BE2C (cell line): ENCODE measurements around the gene ZNF277. TPM values are rescaled to one million over a fixed set of nuclear protein-coding genes. Genes with fewer than 3 reads are reported as not detected.
A peak's percentile ranks its signal among the peaks of the same experiment; 100 is the strongest.

Experiments used
- DNase-seq: peaks from one replicate; pipeline ENCODE4 v3.0.0-alpha.2; 2020
- H3K27me3 ChIP-seq: fragments of 250-450 bp; sonication (Bioruptor Pico); 2 replicates; pipeline ENCODE4 v1.5.1; 2020; ENCODE audit warnings: mild to moderate bottlenecking
- H3K36me3 ChIP-seq: fragments of 250-450 bp; sonication (Bioruptor Pico); 2 replicates; pipeline ENCODE4 v1.5.1; 2020; ENCODE audit warnings: mild to moderate bottlenecking
- H3K4me1 ChIP-seq: fragments of 250-450 bp; sonication (Bioruptor Pico); 2 replicates; pipeline ENCODE4 v1.5.1; 2020
- H3K4me3 ChIP-seq: 2 replicates; pipeline ENCODE4 v1.5.1; 2011; ENCODE audit warnings: low read depth, low read length
- H3K9me3 ChIP-seq: fragments of 250-450 bp; sonication (Bioruptor Pico); 2 replicates; pipeline ENCODE4 v1.5.1; 2020
- polyA plus RNA-seq: library from polyadenylated mRNA; unstranded; fragments of >200 nt; gene quantifications from one replicate; pipeline ENCODE4 v1.2.1, GENCODE V29; 2012; ENCODE audit warnings: low read depth, missing spikeins; ENCODE audit not compliant: insufficient read length, insufficient read depth
- TF ChIP-seq, protein P1 (sequence below): IDR thresholded peaks from 2 replicates; pipeline ENCODE4 v1.5.1; 2012; ENCODE audit warnings: mild to moderate bottlenecking, low read depth, low read length

Gene ZNF277, protein sequence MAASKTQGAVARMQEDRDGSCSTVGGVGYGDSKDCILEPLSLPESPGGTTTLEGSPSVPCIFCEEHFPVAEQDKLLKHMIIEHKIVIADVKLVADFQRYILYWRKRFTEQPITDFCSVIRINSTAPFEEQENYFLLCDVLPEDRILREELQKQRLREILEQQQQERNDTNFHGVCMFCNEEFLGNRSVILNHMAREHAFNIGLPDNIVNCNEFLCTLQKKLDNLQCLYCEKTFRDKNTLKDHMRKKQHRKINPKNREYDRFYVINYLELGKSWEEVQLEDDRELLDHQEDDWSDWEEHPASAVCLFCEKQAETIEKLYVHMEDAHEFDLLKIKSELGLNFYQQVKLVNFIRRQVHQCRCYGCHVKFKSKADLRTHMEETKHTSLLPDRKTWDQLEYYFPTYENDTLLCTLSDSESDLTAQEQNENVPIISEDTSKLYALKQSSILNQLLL
- 14.8 TPM for polyA plus RNA-seq

DNA sequence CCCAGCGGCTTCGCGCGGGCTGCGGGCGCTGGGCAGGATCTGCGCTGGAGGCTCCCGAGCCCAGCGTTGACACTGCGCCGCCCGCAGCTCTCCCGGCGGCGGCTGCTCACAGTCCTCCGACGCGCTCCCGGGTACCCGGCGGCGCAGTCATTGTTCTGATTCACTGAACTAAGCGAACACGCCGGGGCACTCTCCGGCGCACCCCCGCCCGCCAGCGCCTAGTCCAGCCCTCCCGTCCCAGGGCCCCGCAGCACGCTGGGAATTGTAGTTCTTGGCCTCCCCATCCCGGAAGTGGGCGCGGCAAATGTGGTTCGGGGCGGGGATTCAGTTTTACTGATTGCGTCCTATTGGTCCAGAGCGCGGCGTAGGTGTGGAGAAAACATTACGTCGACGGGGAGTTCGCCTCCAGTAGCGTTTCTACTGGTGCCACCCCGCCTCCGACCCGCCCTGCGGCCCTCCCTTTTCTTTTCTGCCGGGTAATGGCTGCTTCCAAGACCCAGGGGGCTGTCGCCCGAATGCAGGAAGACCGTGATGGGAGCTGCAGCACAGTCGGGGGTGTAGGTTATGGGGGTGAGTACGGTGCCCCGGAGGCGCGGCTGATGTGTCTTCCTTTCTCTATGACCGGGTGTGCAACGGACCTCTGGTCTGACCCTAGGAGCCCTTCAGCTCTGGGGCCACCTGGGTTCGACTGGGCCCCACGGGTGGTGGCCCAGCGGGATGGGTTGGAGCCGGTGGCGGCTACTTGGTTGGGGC lies at the start of gene ZNF277, which contains the start of gene DOCK4:
Gene ZNF277, plus strand, starts transcription at position 458 of the 753 bp plus-strand sequence. Its CDS starts 22 bp downstream, at position 480.
Gene DOCK4, minus strand, starts transcription at position 162 of the 753 bp plus-strand sequence. CDS start 261 bp downstream, outside the sequence.
- DNase-seq: peak; percentile 99
- Histone ChIP-seq H3K4me3 (peak within 1 kb of the TSS; percentile 97), H3K36me3 (no peaks in the 10 kb centered on the region), H3K27me3 (no peaks in the 10 kb centered on the region), H3K4me1 (no peaks in the 10 kb centered on the region), H3K9me3 (no peaks in the 10 kb centered on the region)
- TF ChIP-seq, protein P1, sequence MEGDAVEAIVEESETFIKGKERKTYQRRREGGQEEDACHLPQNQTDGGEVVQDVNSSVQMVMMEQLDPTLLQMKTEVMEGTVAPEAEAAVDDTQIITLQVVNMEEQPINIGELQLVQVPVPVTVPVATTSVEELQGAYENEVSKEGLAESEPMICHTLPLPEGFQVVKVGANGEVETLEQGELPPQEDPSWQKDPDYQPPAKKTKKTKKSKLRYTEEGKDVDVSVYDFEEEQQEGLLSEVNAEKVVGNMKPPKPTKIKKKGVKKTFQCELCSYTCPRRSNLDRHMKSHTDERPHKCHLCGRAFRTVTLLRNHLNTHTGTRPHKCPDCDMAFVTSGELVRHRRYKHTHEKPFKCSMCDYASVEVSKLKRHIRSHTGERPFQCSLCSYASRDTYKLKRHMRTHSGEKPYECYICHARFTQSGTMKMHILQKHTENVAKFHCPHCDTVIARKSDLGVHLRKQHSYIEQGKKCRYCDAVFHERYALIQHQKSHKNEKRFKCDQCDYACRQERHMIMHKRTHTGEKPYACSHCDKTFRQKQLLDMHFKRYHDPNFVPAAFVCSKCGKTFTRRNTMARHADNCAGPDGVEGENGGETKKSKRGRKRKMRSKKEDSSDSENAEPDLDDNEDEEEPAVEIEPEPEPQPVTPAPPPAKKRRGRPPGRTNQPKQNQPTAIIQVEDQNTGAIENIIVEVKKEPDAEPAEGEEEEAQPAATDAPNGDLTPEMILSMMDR: no peak

DNA sequence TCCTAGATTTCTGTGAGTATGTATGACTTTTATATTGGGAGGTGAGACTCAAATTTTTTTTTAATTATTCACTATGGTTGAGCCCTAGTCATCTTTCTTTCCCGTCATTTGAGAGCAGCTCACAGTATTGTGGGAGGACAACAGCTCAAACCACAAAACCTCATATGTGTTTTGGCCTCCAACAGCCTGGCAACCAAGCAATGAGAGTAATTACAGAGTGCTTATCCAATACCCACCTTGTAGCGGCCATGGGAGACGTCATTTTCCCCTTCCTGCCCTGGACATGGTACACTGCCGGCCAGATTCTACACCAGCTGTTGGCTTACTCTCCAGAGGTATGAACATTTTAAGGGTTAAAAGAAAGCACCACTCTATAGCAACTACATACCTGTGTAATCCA lies 49.4 kb upstream of the ZNF277 start:
- Histone ChIP-seq H3K36me3 (no peaks in the 10 kb centered on the region), H3K9me3 (no peaks in the 10 kb centered on the region), H3K4me3 (no peak overlapping the region), H3K4me1 (peaks cover 32% of the 10 kb centered on the region), H3K27me3 (no peaks in the 10 kb centered on the region)
- no peak for DNase-seq
- TF ChIP-seq, protein P1: no peak

DNA sequence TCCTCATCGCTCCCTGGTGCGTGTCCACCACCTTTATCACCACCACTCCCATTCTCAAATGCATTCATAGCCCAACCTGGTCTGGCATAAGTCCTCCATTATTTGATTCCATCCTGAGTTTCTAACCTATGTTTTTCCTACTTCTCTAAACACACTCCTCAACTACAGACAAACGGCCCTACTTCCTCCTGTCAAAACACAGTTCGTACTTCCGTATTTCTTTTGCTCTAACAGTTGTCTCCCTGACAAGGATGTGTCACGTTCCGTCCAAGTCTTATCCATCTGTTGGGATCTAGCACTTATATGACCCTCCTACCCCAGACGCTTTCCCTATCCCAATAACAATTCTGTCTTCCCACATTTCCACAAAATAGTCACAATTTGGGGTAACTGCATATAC lies 47.1 kb upstream of the ZNF277 start:
- no peaks in the 10 kb centered on the region for H3K27me3 ChIP-seq
- no peaks in the 10 kb centered on the region for H3K9me3 ChIP-seq
- no peak overlapping the region for H3K4me3 ChIP-seq
- no peak for DNase-seq
- no peaks in the 10 kb centered on the region for H3K36me3 ChIP-seq
- TF ChIP-seq, protein P1: no peak
- H3K4me1 ChIP-seq: peaks cover 38% of the 10 kb centered on the region

DNA sequence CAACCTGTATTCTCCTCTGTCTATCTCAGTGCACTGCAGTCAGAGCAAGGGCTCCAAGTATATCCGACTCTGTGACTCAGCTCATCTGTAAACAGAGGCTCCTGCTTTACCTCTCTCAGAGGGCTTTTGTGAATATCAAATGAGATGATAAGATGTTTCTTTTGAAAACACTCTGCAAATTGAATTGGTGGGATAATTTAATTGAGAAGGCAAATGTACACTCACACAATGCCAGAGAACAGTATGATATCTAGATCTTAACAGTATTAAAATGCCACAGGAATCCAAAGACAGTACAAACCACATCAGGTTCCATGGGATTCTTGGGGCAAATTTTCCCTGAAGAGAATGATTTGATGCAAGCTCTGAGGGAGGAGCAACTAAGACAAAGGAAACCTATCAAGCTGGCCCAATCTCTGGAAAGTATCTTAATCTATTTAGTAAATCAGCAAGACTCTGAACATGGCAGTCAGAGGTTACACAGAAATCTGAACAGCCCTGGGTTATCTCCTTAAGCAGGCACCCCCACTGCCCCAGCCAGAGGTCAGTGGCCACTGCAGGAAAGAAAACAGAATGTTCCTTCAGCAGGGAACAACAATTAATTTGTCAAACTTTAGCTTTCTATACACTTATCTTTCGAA lies 46.2 kb upstream of the ZNF277 start:
- Histone ChIP-seq H3K4me3 (peak overlapping the region; percentile 28; the same call in 1 of the 2 replicates), H3K27me3 (no peaks in the 10 kb centered on the region), H3K9me3 (no peaks in the 10 kb centered on the region), H3K4me1 (peaks cover 41% of the 10 kb centered on the region), H3K36me3 (no peaks in the 10 kb centered on the region)
- TF ChIP-seq, protein P1: no peak
- peak; percentile 49 for DNase-seq

DNA sequence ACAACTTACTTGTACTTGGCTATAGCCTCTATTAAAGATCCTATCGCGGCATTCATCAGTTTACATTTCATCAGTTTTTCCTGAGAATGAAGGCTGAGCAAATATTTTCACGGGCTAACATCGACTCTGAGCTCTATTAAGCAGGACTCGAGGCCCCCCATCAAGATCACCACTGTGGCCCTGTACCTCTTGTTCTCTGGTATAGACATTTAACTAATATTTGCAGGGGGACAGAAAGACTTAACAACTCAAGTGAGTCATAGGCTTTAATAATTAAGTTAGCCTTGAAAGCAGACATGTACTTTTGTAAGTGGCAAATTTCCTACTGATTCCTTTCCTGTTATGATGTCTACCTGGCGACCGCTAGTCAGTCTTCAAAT lies 45.7 kb upstream of the ZNF277 start:
- TF ChIP-seq, protein P1: no peak
- H3K27me3 ChIP-seq: no peaks in the 10 kb centered on the region
- DNase-seq: no peak
- peaks cover 41% of the 10 kb centered on the region for H3K4me1 ChIP-seq
- peak overlapping the region; percentile 28; the same call in 1 of the 2 replicates for H3K4me3 ChIP-seq
- H3K9me3 ChIP-seq: no peaks in the 10 kb centered on the region
- H3K36me3 ChIP-seq: no peaks in the 10 kb centered on the region
